HG03442 (cell line): Measurements from ENCODE around the gene WSCD1.

ENCODE experiments used
- ATAC-seq: cut with Tn5 transposase; IDR thresholded peaks from one replicate; pipeline ENCODE4 v1.9.1; 2021; ENCODE audit warnings: mild to moderate bottlenecking, moderate library complexity; ENCODE audit not compliant: unreplicated experiment

Gene WSCD1

DNA sequence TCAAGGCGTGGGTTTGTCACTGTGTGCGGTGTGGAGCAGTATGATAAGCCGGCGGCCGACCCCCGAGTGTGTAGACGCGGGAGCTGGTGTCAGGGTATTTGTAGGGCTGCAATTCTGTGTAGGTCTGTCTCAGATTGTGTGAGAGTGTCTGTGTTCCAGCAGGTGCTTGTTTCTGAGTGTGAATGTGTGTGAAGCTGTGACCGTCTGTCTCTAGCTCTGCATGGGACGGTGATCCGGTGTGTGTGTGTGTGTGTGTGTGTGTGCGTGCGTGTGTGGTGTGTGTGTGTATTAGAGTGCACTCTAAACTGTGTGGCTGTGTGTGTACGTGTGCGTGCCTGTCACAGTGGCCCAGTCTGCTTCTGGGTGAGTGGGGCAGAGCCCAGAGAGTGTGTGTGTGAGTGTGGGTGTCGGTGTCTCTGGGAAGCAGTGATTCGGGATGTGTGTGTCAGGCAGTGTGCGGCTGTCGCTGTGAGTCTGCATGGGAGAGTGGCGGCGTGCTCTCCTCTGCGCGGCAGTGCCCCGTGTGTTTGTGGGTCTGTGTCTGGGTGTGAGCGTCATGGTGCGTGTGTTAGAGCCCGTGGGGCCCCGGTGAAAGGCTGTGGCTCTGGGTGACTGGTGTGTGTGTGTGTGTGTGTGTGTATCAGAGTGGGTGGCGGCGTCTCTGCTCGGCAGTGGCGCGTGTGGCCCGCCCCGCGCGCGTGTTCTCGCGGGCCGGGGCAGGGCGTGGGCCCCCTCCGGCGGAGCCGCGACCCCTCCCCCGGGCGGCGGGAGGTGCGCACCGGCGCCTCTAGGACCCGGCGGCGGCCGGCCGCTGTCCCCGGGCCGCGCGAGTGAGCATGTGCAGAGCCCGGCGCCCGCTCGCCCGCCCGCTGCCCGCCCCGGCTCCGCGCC is at the start of gene WSCD1:
WSCD1 (plus strand) TSS at position 841 of the 891 bp plus-strand sequence. CDS start 10,280 bp downstream, outside the sequence.
- ATAC-seq = no peak

DNA sequence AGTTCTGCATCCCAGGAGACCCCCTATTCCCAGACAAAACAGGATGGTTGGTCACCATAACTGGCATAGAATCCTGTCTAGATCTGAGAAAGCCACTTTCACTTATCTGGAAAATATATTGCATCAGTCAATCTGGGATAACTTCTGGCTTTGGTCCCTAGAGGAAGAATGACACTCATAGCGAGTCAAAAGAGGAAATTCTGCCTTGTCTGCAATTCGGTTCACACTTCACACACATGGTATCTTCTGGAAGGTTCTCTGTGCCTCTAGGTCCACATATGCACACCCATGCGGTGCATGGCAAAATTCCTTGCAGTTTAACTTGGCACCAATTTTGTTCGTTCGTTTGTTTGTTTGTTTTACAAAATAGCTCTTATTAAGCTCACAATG is 49.2 kb upstream of the WSCD1 start:
- no peak for ATAC-seq

DNA sequence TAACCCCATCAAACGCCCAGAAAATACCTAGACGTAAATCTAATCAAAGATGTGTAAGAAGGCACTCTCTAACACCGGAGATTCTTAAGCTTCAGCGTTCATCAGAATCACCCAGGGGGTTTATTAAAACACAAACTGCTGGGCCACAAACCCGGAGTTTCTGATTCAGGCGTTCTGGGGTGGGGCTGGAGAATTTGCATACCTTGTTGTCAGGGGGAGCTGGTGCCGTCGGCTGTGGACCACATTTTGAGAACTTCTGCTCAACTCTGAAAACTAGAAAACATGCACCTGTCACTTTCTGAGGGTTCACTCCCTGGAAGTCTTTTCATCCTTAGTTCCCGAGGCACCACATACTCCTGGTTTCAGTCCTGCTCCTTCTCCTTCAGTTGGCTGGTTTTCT is 48.6 kb upstream of the WSCD1 start:
- no peak for ATAC-seq

DNA sequence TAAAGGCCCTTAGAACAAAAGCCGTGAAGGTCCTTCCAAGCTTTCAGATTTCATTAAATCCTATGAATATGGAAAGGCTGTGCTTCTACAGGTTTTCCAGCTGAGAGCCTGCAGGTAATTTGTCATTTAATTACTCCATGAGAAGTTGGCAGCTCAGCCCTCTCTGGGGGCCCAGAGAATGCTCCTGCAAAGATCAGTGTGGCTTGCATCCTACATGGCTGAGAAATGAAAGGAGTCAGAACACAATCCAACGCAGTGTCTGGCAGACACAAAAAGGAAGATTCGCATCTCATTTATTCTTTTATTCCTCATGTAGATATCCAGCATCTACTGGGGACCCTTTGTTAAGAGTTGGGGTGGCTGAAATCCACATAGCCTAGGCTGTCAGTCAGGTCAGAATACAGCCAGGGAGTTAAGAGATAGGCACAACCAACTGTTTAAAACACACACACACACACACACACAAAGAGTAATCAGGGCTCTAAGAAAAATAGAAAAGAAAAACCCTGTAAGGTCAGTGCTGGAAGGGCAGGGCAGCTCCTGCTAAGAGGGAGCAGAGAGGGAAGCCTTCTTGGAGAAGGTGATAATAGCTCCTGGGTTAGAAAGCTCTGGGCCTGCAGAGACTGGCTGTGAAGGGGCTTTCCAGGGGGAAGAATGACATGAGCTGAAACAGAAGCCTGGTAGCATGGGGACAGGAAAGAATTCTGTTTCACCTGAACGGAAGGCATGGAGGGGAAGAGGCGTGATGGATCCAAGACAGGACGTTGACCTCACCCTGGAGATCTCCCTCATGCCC is 46.9 kb upstream of the WSCD1 start:
- ATAC-seq = no peak

- ATAC-seq = no peak
These were observed 45.6 kb upstream of the WSCD1 start for GRCh38 chr17:6024576-6024975.

DNA sequence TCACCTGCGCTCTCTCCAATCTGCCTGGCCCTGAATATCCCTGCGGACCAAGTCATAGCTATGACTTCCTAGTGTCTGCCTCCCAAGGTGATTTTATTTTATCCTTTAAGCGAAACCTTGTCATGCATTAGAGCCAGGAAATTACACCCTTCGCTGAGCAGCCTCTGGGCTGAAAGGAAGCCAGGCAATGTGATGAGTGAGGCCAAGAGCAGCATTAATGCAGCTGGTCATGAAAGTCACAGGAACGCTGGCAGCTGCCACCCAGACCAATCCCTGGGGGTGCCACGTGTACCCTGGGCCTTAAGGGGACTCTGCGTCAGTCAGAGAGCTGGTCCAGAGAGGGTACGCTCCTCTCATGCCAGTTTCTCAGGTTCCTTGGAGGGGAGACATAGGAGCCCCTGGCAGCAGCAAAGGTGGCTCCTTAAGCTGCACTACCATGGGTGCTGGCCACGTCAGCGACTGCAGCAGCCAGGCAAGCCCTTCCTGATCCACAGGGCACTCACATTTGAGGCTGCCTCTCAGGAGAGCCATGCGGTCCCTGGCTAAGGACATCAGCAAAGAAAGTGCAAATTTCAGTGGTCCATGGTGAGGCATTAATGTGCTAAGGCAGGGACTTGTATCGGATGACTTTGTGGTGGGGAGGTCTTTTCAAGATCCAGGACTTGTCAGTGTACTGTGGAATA is 42.7 kb upstream of the WSCD1 start:
- ATAC-seq = no peak

DNA sequence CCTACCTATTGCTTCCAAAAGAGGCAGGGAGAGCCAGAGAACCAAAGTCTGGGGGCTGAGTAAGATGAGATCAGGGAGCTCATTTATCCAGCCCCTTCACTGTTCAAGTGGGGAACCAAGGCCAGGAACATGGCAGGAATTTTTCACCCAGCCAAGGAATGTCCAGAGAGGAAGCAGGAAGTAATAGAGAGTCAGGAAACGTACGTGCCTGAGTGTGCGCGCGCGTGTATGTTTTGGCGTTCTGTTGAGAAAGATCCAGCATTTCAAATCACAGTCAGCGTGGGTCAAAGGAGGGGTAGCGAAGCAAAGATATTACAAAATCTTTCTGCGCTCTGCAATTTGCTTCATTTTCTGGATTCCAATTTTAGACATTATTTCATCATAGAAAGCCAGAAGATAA is 41.9 kb upstream of the WSCD1 start:
- no peak for ATAC-seq

- no peak for ATAC-seq
These were observed 34.3 kb upstream of the WSCD1 start for GRCh38 chr17:6035801-6036394.

DNA sequence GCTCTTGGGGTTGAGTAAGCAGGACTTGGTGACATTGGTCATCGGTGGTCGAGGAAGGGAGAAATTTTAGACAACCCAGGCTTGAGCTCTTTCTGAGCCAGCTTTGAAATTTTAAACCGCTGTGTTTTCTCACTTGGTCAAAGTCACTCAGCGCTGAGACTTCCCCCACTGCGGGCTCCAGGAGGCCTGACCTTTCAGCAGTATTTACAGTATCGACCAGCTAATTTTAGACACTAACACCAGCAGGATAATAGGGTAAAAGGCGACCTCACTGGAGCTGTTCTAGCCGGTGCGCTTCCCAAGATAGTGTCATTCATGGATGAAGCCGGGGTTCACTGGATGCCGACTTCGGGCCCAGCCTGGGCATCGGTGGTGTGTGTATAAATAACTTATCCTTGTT is 29.7 kb upstream of the WSCD1 start:
- ATAC-seq = no peak

DNA sequence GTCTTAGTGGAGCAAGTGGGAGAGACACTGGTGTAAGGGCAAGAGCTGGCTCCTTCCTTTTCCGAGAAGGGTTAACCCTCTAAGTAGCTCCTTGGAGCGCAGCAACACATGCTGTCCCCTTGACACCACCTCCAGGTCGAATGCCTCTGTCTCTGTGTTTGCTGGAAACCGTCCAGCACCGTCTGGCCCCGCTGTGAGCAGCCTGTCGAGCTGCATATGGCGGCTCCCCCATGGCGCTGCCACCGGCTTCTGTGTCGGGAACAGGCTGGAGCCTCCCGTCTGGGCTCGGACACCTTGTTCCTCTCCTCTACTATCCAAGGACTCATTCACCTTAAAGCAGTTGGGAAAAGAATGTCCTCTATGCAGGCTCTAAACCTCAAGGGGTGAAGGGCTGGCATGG is 28.9 kb upstream of the WSCD1 start:
- no peak for ATAC-seq

DNA sequence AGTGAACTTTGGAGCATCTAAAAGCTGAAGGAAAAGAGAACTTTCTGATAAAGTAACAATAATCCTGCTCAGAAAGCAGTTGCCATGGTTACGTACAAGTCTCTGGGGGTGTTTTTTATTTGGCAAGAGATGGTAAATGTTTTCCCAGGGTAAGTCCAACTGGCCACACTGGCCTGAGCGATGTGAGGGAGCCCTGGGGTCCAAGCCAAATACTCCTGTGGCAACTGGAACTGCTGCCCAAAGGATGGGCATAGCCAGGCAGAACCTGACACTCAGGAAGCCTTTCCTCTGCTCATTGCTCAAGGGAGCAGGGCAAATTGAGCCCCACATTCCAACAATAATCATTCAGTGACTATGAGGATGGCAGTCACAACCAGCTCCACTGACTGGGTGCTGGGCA is 26.8 kb upstream of the WSCD1 start:
- ATAC-seq = no peak

DNA sequence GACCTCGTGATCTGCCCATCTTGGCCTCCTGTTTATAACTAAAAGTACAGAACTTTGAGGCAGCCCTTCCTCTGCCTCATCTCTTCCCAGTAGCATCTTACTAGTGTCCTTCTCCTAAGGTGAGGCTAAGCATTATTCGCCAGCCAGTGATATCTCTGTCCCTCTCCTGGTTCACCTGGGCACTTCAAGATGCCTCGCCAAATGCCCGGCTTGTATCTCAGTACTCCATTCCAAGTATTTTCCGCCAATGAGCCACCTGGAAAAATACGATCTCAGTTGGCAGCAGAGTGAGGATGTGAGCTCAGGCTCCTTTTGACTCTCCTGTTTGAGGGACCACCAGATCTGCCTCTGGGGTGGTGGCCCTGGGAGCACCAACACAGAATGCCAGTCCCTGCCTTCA is 25.9 kb upstream of the WSCD1 start:
- no peak for ATAC-seq

GRCh38 chr17:6045621-6046357 is 24.4 kb upstream of the WSCD1 start:
- no peak for ATAC-seq

- ATAC-seq = no peak
These were observed 23.7 kb upstream of the WSCD1 start for GRCh38 chr17:6046431-6046830.

DNA sequence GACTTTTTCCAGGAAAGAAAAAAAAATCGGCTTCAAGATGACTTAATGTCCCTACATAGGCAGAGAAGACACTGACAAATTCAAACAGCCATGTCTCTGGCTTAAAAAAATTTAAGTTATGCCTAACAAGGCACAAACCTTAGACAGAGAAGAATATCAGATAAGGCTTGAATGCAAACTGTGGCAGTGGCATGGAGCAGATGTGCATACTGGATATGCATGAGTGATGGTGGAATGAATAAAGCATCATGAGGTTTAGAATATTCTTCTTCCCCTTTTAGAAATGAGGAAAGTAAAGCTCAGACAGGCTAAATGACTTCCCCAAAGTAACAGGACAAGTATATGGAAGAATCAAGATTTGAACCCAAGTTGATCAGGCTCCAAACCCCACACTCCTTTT is 23.2 kb upstream of the WSCD1 start:
- no peak for ATAC-seq

GRCh38 chr17:6047966-6048365 is 22.2 kb upstream of the WSCD1 start:
- no peak for ATAC-seq

DNA sequence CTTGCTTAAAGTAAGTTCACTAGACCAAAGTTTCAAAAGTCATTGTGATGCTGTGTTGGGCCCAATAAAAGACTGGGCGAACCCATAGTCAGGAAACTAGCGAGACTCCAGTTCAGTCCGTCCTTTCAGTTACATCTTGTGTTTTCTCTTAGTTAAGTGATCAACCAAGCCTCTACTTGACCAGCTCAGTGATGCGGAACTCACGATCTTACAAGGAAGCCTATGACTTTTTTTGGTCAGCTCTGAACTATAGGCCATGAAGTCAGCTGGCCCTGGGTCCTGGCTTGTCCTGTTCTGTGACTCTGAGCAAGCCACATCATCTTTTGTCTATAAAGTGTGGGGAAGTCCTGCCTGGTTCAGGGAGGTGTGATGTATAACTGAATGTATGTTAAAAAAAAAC is 21.7 kb upstream of the WSCD1 start:
- no peak for ATAC-seq

- no peak for ATAC-seq
These were observed 17.3 kb upstream of the WSCD1 start for GRCh38 chr17:6052926-6053325.

DNA sequence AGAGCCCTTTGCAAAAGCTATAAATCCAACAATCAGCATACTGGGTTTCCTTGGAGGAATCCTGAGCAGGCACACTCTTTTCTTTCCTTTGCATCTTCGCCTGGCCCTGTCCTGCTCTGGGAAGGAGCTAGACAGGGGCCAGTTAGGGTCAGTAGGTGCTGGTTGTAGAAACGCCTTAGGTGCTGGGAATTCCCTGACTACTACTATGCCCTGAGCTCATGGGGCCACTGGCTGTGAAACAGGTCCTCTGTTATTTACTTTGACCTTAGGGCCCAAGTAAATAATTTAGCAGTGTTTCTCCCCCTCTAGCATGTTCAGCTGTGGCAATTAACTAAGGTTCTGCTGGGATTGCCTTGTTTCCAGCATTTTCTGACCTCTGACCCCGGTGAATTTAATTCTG is 15.8 kb upstream of the WSCD1 start:
- no peak for ATAC-seq

DNA sequence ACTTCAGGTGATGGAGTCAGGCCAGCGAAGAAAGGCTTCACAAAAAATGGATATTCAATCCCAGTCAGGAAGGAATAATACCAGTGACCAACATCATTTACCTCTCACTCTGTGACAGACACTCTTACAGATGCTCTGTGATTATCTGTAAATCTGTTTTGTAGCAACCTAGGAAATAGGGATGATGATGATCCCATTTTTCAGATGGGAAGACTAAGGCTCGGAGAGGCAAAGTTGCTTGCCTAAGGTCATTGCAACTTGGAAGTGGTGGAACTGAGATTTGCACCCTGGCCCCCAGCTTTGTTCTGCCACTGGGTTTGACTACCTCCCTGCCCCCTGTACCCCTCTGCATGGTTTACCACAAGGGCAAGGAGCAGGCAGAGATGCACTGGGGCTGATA is 14.1 kb upstream of the WSCD1 start:
- ATAC-seq = no peak

DNA sequence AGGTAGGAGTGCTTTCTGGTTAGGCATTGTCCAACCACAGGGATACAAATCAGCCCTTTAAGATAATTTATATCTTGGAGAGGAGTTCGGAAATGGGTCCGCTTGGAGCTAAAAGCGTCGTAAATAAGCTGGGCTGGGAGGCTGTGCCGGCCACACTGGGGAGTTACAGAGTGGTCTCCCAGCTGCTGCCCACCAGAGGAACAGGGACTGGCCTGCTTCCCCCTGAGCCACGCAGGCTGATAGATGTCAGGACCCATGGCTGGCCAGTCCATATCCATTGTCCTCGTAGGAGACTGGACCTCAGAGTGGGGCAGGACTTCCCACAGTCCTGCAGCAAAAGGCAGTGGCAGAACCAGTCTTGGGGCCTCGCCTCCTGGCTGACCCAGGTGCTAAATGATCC is 12.6 kb upstream of the WSCD1 start:
- no peak for ATAC-seq
